Fibroblast of skin of abdomen (primary cell): ENCODE measurements around the gene PLXDC1.
"Not testable (repeated sequence)": the region's sequence is repeated elsewhere in the genome, so short reads cannot be mapped to it uniquely, and the experiment has no call there.

ENCODE experiments used
- DNase-seq: peaks from one replicate; pipeline ENCODE4 v3.0.0-alpha.2; 2013

Gene PLXDC1

DNA sequence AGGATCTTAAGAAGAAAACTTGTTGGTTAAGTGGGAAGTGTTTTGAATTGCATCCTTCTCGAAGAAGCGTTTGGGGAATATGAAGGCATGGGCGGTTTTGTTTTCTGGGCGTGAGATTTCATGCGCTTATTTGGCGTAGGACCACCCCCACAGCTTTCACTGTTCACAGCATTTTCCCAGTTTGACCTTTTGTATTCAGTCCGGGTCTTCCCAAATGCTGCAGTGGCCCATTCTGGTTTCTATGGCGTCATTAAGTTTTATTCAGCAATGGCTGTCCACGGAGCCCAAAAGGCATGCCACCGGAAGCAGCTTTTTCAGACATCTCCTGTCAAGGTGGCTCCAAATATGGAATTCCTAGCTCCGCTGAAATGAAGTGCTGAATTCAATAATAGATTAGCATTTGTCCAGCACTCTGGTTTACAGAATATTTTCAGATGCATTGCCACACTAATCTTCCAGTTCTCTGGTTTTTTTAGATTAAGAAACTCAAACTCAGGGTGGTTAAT lies 93.7 kb downstream of the PLXDC1 start:
- no peak for DNase-seq

DNA sequence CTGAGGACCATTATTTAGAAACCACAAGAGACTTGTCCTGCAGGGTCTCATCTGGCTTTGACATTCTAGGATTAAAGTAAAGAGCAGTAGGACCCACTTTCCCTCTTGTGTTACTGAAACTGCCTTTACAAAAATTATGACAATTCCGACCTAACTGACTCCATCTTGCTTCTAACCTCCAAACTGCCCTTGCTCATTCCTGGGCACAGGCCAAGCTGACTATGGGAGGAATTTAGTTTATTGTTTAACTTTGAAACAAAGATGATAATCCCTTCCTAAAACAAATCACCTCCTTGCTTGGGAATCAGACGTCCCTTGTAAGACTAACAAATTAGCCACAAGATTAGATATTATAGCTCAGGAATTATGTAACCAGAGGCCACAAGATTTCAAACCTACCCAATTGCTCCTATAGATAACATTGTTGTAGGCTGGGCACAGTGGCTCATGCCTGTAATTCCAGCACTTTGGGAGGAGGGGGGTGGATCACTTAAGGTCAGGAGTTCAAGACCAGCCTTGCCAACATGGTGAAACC lies 97.3 kb downstream of the PLXDC1 start:
- no peak for DNase-seq

DNA sequence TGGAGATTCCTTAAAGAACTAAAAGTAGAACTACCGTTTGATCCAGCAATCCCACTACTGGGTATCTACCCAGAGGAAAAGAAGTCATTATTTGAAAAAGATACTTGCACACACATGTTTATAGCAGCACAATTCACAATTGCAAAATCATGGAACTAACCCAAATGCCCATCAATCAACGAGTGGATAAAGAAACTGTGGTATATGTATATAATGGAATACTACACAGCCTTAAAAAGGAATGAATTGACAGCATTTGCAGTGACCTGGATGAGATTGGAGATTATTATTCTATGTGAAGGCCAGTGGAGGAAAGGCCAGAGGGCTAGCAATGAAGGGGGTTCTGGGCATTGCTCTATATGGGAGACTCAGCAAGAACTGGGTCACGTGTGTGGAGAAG lies 99.0 kb downstream of the PLXDC1 start:
- not testable (repeated sequence) for DNase-seq

DNA sequence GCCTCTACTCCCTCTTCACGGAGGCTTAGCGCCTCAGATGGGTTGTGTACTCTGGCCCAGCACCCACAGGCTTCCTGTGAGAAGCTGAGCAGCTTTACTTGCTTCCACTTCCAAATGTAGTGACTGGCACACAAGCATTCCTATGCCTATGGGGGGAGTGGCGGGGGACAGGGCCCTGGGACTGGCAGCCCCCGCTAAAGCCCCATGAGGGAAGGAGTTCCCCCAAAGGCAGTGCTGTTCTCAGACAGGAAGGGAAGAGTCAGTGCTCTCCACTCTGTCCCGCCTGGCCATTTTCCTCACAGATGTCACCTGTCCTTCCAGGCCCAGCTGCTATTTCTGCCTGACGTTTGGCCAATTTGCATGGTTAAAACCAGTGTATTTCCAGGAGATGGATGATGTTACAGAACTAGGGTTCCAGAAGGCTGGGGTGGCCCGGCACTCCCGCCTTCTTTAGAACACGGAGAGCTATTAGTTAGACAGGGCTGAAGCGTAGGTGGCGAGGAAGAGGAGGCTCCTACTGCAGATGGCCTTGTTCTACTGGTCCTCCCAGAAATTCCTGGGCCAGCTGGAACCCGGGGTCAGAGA lies 100.3 kb downstream of the PLXDC1 start:
- DNase-seq = no peak

DNA sequence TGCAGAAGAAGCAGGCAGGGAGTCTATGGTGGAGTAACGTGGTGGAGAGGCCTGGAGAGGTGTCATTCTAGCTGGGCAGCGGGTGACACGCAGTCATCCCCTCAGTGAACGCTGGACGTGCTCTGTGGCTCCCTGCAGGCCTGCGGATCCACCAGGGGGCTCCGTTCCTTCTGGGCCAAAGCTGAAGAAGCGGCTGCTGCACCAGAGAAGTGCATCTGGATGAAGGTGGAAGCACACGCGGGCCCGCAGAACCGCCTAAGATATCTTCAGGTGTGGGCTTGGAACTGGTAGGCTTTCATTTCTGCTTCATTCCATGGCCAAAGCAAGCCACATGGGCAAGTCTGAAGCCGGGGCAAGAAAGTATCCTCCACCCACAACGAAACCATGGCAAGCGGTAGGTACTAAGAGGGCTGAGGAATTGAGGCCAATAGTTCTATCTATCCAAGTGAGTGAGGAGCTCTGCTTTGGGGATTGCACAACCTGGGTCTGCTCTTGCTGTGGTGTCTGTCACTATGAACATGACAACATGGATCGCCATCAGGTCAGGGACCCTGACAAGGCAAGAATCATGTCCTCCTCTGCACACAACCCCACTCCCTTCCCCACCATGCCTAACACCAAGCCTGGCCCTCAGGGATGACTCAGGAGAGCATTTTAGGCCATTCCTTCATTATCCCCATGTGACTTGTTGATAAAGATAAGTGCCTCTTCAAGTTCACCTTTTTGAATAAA lies 105.3 kb downstream of the PLXDC1 start:
- no peak for DNase-seq

DNA sequence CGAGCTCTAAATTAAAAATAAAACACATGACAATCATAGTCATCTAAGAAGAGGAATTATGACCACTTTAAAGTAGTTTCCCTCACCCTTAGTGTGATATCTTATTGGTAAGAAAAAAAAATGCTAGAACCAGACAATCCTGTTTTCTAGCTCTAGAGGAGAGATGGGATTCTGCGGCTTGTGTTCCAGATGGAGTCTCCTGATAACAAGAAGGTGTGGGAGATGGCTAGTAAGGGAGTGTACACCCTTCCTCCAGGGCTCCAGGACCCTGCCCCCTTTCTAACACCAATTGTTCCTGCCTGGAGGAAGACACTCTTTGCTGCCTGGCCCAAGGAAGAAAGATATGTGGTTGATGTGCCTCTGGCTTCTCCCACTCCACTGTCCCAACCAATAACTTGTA lies 115.4 kb downstream of the PLXDC1 start:
- DNase-seq = no peak

DNA sequence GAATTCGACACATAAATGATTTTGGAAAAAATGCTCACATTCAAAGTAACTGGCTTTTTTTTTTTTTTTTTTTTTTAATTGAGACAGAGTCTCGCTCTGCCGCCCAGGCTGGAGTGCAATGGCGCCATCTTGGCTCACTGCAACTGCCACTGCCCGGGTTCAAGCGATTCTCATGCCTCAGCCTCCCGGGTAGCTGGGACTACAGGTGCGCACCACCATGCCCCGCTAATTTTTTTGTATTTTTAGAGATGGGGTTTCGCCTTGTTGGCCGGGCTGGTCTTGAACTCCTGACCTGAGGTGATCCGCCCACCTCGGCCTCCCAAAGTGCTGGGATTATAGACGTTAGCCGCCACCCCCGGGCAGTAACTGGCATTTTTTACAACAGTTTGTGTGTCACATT lies 115.9 kb downstream of the PLXDC1 start:
- DNase-seq = not testable (repeated sequence)

DNA sequence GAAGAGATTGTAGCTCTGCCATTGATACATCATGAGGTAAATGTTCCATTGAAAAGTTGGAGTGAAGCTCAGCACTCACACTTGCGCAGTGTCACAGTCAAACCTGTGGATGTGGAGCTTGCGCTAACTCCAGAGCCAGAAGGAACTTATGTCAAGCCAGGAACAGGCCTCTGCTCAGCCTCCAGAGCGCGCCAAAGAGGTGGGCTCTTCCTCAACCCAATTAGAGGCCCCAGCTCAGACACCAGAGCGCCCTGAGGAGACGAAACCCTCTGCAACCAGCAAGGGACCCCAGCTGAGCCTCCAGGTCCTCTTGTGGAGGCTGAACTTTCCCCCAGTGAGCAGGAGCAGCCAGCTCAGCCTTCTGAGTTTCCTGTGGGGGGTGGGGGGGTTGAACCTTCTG lies 122.7 kb downstream of the PLXDC1 start:
- DNase-seq = no peak

DNA sequence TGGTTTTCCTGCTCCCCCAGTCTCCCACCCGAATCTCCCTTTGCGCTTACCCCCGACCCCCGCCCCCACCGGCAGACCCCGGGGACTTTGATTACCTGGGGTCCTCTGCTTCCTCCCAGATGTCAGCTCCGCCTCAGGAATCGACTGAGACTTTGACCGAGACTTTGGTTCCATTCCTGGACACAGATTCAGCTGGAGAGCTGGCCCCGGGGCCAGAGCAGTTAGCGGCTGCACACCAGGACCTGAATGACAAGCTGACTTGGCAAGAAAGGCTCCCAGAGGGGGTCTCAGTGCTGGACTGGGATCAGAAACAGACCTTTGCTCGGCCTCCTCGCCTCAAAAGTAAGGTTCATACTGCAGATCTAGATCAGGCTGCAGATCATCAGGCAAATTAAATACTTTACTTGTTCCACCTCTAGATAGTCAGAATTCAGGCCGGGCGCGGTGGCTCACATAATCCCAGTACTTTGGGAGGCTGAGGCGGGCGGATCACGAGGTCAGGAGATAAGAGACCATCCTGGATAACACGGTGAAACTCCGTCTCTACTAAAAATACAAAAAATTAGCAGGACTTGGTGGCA lies 123.9 kb downstream of the PLXDC1 start:
- no peak for DNase-seq

DNA sequence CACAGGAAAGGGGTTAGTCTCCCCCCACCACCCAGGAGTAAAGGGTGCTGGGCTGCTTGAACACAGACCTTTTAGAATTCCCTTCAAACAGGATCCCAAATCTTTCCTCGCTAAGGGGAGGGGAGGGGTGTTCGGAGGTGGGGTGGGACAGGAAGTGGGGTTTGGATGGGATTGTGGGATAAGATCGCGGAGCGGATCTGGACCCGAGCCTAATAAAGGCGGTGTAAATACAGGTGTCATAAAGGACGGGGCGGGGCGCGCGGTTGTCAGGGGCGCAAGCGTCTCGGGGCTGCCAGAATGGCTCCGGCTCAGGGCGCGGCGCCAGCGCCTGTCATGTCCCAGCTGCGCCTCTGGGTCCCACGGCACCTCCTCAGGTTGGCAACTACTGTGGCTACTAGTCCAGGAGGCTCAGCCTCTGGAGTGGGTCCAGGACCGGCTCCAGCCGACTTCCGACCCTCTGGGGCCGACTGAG lies 124.4 kb downstream of the PLXDC1 start:
- DNase-seq = no peak

DNA sequence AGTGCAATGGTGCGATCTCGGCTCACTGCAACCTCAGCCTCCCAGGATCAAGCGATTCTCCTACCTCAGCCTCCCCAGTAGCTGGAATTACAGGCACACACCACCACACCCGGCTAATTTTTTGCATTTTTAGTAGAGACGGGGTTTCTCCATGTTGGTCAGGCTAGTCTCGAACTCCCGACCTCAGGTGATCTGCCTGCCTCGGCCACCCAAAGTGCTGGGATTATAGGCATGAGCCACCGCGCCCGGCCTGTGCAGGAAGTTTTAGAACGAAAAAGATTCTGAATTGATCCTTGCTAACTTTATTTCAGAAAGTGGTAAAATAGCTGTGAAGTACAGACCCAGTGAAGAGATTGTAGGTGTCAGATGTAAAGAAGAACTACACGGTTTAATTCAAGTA lies 125.1 kb downstream of the PLXDC1 start:
- DNase-seq = not testable (repeated sequence)

DNA sequence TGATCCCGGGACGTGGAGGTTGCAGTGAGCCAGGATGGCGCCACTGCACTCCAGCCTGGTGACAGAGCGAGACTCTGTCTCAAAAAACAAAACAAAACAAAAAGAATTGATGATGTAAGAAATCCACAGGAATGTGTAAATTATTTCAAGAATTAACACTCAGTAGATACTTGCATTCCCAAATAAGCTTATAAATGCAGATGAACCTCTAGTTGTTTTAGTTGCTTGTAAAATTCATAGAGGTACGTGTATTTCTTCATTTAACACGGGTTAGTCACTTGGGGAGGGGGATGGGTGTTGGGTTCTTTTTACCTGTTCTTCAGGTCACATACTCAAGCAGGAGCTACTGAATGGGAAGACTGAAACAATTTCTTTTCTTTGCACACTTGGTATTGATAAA lies 128.5 kb downstream of the PLXDC1 start:
- no peak for DNase-seq

DNA sequence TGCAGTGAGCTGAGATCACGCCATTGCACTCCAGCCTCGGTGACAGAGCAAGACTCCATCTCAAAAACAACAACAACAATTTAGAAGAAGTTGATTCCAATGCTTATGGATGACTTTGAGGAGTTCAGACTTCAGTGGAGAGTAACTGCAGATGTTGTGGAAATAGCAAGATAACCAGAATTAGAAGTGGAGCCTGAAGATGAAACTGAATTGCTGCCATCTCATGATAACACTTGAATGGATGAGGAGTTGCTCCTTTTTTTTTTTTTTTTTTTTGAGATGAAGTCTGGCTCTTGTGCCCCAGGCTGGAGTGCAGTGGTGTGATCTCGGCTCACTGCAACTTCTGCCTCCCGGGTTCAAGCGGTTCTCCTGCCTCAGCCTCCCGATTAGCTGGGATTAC lies 131.4 kb downstream of the PLXDC1 start:
- not testable (repeated sequence) for DNase-seq

DNA sequence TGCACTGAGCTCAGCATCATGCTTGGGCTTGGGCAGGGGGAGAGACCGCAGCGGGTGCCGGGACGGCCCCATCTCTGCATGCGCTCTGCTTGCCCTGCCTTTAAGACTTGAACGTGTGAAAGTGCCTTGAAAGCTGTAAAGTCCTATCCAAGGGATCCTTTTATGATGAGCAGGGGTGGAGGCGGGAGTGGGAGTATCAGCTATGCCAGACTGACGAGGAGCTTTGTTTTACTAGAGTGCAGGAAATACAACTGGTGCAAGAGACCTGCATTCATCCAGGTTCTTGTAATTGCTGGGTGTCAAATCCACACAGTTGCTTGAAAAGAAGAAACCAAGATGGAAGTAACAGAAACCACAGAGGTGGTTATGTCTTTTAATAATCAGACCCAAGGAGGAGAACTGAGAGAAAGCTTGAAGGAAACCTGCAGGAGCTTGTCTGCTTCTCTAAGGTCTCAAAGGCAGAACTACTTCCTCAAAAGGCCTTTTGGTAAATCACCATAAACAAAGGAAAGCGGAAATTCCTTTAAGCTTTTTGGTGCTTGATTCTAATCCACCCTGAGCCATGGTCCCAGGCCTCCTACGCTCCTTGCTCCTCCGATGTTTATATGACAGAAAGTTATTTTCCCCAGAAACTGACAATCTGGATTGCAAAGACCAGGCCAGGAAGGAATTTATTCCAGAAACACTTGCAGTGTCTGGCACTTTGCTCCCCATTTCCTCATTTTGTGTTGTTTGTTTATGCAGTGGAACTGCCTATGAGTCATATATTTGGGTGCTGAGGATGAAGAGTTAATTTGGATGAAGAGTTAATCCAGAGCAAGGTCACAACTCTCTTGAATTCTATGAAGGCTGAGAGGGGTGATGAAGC lies 132.9 kb downstream of the PLXDC1 start:
- no peak for DNase-seq

DNA sequence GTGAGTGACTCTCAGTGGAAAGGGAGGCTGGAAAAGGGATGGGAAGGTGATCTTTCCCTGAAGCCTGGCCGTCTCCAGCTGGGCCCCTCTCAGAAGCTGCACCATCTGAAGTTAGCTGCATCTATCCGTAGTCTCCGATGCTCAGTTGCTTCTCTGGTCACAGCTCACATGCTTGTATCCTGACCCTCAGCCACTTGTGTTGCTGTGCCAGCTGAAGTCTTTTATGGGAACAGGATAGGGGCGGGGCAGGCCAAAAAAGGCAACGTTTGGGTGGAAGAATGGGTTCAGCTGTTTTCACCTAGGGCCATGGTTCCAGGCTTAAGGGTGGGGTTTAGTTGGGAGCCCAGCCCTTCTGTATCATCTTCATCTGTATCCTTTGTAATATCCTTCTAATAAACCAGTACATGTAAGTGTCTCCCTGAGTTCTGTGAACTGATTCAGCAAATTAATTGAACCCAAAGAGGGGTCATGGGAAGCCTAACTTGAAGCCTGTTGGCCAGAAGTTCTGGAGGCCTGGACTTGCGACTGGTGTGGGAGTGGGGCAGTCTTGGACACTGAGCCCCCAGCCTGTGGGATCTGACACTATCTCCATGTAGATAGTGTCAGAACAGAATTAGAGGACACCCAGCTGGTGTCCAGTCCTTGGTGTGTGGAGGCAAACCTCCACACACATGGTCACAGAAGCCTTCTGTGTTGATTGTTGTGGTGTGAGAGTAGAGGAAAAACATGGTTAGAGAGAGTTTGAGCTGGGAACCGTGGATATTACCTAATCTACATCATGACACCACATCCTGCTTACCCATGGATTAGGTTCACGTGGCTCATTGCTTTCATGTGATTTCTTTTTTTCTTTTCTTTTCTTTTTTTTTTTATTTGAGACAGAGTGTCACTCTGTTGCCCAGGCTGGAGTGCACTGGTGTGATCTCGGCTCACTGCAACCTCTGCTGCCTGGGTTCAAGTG lies 135.0 kb downstream of the PLXDC1 start:
- no peak for DNase-seq

DNA sequence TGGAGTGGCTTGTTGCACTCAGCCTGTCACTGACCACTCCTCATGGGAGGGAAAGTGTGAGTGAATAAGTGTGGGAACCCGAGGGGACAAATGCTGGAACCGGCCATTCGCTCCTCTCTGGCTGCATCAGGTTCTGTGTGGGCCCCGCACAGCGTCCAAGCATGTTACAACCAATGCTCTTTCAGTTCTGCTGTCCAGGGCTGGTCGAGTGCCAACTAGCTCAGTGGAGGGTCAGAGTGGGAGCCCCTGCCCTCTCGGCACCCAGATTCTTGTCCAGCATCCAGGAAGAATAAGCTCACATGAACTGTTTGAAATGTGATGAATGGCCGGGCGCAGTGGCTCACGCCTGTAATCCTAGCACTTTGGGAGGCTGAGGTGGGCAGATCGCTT lies 135.9 kb downstream of the PLXDC1 start:
- DNase-seq = no peak

DNA sequence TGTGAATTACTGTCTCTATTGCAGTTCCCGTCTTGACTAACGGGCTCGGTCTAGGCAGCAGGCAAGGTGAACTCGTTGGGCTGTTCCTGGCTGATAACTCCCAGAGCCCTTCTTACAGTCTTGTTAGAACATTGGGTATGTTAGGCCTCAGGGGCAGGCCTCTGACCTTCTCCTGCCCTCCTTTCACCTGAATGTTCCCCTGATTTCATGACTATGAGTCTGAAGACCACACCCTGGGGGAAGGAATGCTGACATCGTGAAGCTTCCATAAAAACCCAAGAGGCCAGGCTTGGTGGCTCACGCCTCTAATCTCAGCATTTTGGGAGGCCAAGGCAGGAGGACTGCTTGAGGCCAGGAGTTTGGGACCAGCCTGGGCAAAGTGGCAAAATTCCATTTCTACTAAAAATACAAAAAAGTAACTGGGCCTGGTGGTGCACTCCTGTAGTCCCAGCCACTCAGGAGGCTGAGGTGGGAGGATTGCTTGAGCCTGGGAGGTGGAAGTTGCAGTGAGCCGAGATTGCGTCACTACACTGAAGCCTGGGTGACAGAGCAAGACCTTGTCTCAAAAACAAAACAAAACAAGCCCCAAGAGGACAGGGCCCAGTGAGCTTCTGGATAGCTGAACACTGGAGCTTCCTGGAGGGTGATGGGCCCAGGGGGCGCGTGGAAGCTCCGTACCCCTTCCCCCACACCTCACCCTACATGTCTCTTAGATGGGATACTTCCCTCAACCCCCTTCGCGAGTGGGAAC lies 136.5 kb downstream of the PLXDC1 start:
- DNase-seq = no peak

DNA sequence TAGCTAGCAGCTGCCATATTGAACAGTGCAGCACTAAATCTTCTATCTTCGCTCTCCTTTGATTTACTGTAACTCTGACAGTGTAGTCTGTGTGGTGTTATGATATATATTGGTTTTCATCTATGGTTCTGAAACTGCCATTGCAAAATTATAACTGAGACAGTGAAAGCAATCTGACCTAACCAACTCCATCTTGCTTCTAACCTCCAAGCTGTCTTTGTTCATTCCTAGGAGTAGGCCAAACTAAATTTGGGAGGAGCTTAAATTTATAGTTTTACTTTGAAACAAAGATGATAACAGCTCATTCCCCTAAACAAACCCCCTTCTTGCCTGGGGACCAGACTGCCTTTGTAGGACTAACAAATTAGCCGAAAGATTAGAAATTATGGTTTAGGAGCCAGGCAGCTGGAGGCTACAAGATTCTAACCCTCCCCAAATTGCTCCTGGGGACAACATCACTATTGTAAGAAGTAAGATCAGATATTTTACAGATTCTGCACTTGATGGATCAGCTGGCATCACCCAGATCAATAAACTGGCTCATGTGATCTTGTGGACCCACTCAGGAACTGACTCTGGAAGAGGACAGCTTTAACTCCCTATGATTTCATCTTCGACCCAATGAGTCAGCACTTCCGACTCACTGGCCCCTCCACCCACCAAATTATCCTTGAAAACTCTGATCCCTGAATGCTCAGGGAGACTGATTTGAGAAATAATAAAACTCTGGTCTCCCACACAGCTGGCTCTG lies 137.2 kb downstream of the PLXDC1 start:
- peak; percentile 65 for DNase-seq
